ENCODE data around the gene SLC25A3.

- no peak for TF ChIP-seq CTCF (IDR thresholded peaks at IDR 0.05)
- TF ChIP-seq EZH2 (IDR thresholded peaks at IDR 0.05; ENCODE audit: borderline replicate concordance, insufficient read depth, low read depth, low read length, poor library complexity, severe bottlenecking): no peak
Observed at GRCh38 chr12:98593351-98594049, at the start of gene SLC25A3.
